Omental fat pad (tissue), 4 donors: ENCODE results near the gene STK4. TPM values are rescaled to one million over a fixed set of nuclear protein-coding genes. Genes with fewer than 3 reads are reported as not detected.

Experiments
- ATAC-seq: fragments of 150-250 bp; one replicate; pipeline ENCODE4 v1.9.1; 2016; ENCODE audit warnings: mild to moderate bottlenecking, moderate library complexity; ENCODE audit not compliant: low FRiP score
- DNase-seq: peaks from one replicate; pipeline ENCODE4 v3.0.0-alpha.2; 2019; ENCODE audit warnings: low spot score
- total RNA-seq, 4 donors: library from RNA; depleted of rRNA; stranded (reverse); fragments of >200 nt; gene quantifications; one replicate each; pipeline ENCODE4 v1.1.0, GENCODE V29; 2016
- TF ChIP-seq, protein P1 (sequence below), 3 donors: fragments of 450-650 bp; IDR thresholded peaks; one replicate each; pipeline ENCODE4 v1.5.1; 2016 to 2017; ENCODE audit warnings: antibody characterized with exemption in 3 of 3, mild to moderate bottlenecking in 3 of 3, moderate library complexity in 2 of 3

STK4 gene
- total RNA-seq, 4 donors from 2014 or later = 26.4 to 51.9 (median 38.6) TPM

DNA sequence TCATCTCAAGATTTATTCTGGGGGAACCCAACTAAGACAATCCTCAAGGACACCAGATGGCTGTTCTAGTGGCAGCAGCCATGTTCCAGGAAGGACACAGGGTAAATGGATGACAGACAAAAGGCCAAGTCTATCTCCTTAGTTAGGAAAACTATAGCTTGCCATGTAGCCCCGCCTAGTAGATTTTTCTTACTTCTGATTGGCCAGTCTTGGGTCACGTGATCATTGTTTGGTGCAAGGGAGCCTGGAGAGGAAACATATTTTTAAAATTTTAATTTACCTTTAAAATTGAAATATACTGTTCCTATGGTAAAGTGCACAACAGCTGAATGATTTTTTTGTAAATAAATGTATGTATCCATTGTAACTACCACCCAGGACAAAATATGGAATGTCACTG lies 139.0 kb downstream of the STK4 start:
- ATAC-seq (no peak), DNase-seq (no peak)
- TF ChIP-seq, protein P1, sequence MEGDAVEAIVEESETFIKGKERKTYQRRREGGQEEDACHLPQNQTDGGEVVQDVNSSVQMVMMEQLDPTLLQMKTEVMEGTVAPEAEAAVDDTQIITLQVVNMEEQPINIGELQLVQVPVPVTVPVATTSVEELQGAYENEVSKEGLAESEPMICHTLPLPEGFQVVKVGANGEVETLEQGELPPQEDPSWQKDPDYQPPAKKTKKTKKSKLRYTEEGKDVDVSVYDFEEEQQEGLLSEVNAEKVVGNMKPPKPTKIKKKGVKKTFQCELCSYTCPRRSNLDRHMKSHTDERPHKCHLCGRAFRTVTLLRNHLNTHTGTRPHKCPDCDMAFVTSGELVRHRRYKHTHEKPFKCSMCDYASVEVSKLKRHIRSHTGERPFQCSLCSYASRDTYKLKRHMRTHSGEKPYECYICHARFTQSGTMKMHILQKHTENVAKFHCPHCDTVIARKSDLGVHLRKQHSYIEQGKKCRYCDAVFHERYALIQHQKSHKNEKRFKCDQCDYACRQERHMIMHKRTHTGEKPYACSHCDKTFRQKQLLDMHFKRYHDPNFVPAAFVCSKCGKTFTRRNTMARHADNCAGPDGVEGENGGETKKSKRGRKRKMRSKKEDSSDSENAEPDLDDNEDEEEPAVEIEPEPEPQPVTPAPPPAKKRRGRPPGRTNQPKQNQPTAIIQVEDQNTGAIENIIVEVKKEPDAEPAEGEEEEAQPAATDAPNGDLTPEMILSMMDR (IDR thresholded peaks at IDR 0.05) = no peak

DNA sequence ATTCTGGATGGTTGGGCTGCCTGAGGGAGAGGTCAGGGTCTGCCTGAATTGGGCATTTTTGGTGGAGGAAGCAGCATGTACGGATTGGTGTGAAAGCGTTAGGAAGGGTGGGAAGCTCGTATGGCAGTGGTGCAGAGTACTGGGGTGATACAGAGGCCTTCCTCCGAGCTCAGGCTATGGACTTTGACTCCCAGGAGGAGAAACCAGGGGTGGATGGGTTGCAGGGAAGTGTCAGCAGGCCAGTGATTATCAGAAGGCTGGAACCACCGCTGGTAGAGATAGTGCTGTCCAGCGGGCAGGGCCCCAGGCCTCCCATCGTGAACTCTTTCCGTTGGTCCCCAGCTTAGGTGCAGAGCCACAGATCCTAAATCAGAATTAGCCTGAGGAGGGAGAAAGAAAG lies 143.3 kb downstream of the STK4 start:
- TF ChIP-seq, protein P1 (IDR thresholded peaks at IDR 0.05) = no peak
- no peak for ATAC-seq

DNA sequence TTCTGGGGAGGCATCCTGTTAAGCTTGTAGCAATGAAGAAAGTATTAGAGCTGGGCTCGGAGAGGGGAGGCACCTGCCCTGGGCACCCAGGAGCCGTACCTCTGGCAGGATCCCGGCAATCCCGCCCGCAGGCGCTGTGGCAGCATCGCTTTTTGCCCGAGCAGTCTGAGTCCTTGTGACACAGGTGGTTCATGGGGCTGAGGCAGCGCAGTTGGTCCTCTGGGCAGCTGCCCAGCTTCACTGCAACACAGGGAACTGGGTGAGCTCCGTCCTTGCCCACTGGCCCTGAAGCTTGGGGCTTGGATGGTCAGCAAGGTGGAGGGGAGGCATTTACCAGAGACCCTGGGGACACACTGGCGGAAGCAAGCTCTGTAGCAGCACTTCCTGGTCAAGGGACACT lies 144.0 kb downstream of the STK4 start:
- TF ChIP-seq, protein P1 (IDR thresholded peaks at IDR 0.05) = no peak
- ATAC-seq (no peak), DNase-seq (no peak)

More for the DNA sequence above, 143.3 kb downstream of the STK4 start:
- no peak for DNase-seq

DNA sequence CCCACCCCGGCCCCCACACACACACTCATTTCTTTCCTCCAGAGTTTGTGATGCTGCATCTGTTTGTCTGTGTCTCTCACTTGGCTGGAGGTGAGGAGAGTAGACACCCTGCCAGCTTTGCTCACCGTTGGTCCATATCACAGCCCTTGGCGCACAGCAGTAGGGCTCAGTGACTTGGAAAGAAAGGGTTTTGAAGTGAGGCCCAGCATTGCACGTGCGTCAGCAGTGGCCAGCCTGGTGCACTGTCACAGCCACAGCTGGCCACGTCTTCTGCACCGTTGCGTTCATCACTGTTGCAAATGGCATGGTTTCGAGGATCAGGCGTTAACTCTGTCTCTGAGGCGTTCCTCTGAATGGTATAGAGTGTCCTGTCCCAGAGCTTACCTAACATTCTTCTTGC lies 145.0 kb downstream of the STK4 start:
- ATAC-seq (no peak), DNase-seq (no peak)
- TF ChIP-seq, protein P1 (IDR thresholded peaks at IDR 0.05) = no peak

DNA sequence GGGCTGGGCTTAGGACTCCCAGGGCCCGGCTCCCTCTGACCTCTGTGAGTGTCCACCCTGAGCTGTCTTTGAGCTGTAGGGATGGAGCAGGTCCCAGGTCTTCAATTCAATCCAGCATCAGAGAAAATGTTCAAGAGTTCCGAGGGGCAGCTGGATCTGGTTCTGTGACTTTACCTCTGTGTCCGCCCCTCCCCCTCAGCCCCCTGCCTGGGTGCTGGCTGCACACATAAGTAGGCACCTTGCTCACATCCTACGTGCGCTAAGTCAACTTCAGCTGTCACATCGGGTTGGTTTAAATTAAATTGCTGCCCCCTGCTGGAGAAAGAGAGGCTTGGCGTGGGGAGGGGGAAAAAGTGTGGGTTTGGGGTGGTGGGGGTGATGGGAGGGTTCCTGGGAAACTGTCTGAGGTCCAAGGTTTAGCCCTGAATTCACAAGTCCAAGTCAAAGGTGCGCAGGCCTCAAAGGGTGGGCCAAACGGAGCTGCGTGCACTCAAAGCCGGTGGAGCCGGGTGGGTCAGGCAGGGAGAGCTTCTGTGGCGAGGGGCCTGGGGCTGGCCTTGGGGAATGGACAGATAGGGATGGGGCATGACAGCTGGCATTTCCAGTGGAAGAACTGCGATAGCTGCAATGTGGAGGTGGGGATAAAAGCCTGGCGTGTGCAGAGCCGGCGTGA lies 145.6 kb downstream of the STK4 start:
- ATAC-seq = no peak
- no peak for DNase-seq
- TF ChIP-seq, protein P1 (IDR thresholded peaks at IDR 0.05) = no peak

DNA sequence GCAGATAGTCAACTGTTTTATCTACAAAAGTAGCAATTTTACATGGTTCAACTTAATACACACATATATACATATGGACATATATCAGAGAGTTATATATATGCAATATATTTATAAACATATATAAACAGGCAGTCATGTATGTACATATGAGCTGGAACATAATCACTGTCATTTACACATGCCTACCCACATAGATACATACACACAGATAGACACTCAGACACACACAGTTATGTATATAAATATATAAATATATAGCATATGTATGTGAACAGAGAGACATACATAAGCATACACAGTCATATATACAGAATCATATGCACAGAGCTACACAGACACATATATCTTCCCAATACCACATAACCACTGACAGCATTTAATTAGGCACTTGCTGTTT lies 146.4 kb downstream of the STK4 start:
- ATAC-seq (no peak), DNase-seq (no peak)
- TF ChIP-seq, protein P1 (IDR thresholded peaks at IDR 0.05) = no peak

DNA sequence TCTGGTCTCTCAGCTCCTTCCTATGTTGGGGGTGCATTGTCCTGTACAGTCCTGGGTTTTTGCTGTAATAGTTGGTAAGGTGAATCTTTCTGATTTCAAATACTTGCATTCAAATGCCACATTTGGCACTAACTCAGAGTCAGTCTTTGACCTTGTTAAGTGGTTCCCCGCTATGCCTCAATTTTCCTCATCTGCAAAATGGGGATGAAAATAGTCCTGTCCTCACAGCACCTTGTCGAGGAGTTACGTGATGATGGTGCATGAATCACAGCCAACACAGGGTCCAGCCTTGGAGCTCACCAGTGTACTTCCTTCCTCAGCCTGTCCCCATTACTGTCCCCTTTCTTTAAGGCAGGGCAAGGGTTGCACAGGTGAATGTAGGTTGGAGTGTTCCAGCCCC lies 147.6 kb downstream of the STK4 start:
- ATAC-seq (no peak), DNase-seq (no peak)
- TF ChIP-seq, protein P1 (IDR thresholded peaks at IDR 0.05) = no peak
